HG03378 (cell line): ENCODE data around the gene E2F4.

Experiments used
- ATAC-seq: cut with Tn5 transposase; IDR thresholded peaks from one replicate; pipeline ENCODE4 v1.9.1; 2021; ENCODE audit warnings: mild to moderate bottlenecking, moderate library complexity; ENCODE audit not compliant: unreplicated experiment

The E2F4 gene

DNA sequence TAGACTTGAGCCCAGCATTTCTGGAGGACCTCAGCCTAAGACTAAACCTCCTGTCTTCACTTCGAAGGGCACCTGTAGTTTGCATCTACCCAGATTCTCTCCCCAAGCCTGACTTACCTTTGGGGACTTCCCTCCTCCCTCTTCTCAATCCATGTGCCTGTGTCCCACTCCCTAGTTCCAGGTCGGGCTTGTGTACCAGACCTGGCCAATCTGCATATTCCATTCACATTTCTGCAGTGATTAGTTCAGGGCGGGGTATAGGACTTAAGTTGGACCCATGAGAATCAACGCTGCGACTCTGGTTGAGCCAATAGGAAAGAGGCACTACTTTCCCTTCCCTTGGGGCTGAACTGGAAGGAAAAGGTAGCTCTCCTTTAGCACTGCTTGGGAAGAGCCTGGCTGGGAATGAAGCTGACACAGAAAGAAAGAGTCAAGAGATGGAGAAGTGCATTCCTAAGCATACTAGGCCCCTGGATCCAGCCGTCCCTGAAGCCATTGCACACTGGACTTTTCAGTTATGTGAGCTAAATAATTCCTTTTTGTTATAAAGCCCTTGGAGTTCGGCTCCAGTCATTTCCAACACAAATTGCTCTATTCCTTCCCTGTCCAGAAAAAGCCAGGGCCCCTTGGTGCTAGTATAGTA is 34.7 kb upstream of the E2F4 start:
- no peak for ATAC-seq

DNA sequence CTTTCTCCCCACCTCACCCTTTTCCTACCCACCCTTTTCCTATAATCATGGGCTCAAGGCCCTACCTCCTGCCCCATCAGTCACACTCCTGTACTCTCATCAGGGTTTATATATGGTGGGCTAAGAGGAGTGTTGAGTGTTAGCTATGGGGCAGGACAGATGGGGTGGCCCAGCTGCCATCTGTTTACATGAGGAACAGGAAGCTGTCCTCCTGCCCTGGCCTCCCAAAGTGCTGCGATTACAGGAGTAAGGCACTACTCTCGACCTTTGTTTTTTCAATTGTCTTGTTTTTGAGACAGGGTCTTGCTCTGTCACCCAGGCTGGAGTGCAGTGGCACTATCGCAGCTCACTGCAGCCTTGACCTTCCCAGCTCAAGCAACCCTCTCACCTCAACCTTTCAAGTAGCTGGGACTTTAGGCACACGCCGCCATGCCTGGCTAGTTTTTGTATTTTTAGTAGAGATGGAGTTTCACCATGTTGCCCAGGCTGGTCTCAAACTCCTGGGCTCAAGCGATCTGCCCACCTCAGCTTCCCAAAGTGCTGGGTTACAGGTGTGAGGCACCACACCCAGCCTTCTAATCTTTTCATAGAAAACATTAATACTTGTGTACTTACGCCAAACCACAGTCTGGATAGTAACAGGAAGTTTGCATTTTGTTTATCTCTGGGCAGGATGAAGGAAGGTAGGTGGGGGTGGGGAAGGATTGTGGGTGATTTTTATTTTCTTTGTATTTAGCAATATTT is 33.9 kb upstream of the E2F4 start:
- ATAC-seq = no peak

DNA sequence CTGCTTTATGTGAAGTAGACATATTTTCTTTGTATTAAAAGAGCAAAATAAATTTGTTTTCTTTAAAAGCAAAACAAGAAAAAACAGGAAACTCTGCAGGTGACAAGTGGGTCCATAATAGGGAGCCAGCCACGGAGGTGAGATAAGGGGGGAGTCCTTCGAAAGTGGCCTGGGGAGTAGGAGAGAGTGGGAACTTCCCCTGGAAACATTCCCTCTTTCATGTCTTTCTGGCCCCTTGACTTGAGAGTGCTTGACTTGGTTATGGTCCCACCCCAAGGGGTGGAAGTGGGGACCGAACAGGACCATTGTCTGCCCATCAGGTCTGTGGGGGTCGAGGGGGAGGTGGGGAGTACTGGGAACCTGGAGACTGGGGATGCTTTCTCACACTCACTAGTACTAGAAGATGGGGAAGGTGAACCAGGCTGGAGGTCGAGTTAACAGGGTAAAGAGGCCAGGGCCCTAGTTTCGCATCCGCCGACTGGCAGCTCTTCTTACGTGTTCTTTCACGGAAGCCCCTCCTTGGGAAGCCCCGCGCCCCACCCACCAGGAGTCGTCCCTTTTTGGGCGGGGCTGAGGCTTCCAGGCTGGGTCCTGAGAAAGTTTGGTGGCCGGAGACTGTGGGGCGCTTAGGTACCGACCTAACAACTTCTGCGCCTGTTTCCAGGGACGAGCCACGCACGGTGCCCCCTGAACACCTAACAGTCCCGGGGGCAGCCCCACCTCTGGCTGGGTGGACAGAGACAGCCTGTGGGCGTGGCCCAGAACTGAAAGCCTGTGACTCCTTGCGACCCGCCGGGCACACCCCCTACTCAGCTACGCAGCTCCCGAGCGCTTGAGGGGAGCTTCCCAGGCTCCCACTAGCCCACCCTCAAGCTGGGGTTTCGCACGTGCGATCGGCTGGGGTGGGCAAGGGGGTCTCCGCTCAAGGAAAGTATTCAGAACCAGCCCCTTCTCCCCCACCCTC is 33.0 kb upstream of the E2F4 start:
- peak; percentile 37 for ATAC-seq

DNA sequence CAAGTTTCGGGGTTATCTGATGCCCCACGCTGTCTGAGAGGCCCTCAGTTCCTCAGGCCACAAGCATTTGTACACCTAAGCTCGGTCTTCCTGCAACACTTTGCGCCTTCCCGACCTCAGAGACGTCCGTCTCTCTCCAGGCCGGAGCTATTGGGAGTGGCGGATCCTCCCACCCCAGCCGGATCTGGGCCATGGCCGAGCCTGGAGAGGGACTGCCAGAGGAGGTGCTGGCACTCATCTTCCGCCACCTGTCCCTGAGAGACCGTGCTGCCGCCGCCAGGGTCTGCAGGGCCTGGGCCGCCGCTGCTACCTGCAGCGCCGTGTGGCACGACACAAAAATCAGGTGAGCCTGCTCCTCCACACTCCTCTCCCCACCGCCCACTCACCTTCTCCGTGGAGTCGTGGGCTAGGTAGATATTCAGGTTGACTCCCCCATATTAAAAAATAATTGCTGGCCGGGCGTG is 30.3 kb upstream of the E2F4 start:
- ATAC-seq = no peak

DNA sequence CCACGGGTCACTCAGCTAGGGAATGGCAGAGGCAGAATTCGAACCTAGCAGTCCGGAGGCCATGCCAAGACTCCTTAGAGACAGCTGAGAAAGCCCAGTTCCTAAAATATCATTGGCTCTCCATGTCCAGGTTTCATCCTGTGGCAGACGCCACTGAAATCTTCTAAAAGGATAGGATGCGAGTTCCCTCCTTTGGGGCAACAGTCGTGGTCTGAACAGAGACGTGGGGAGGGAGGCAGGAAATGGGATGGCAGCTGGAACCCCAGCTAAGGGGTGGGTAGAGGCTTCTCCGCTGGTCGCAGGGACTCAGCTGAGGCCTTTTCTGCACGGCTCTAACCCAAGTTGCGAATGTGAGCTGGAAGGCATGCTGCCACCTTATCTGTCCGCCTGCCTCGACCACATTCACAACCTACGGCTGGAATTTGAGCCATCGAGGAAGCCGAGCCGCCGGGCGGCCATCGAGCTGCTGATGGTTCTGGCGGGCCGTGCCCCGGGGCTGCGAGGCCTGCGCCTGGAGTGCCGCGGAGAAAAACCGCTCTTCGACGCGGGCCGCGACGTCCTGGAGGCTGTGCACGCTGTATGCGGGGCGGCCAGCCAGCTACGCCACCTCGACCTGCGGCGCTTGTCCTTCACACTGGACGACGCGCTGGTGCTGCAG is 29.3 kb upstream of the E2F4 start:
- no peak for ATAC-seq

DNA sequence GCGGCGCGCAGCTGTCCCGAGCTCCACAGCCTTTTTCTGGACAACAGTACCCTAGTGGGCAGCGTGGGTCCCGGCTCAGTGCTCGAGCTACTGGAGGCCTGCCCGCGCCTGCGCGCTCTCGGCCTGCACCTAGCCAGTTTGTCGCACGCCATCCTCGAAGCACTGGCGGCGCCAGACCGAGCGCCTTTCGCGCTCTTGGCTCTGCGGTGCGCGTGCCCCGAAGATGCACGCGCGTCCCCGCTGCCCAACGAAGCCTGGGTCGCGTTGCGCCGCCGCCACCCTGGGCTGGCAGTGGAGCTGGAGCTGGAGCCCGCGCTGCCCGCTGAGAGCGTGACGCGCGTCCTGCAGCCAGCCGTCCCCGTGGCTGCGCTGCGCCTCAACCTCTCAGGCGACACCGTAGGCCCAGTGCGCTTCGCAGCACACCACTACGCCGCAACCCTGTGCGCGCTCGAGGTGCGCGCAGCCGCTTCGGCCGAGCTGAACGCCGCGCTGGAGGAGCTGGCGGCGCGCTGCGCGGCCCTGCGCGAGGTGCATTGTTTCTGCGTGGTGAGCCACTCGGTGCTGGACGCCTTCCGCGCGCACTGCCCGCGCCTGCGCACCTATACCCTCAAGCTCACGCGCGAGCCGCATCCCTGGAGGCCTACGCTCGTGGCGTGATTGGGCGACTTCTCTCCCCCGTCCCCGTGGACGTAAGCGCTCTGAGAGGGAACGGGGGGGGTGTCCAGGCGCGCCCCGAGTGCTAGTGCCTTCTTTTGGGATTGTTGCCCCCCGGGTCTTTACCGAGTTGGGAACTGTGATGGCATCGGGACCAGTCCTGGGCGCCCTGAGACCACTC is 28.6 kb upstream of the E2F4 start:
- ATAC-seq = no peak

DNA sequence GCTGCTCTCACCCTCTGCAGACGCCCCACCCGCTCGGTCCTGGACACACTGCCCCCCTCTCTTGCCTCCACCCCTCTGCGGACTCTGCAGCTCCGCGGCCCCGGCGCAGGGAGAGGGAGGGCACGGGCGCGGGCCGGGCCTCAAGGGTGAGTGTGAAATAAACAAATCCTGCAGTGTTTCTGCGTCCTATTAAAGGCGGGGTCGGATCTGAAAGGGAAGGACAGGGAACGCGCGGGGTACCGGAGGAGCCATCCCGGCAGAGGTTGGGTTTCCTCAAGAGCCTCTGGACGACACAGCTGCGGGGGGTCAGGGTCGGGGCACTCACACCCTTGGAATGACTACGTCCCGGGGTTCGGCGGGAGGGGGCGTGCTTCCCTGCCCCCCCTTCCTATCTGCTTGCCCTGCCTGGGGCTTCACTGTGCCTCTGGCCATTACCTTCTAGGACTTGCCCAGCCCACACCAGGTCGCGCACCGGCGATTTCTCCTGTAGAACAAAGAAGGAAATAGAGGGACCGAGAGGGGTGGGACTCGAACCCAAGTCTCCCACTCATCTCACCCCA is 27.9 kb upstream of the E2F4 start:
- no peak for ATAC-seq

DNA sequence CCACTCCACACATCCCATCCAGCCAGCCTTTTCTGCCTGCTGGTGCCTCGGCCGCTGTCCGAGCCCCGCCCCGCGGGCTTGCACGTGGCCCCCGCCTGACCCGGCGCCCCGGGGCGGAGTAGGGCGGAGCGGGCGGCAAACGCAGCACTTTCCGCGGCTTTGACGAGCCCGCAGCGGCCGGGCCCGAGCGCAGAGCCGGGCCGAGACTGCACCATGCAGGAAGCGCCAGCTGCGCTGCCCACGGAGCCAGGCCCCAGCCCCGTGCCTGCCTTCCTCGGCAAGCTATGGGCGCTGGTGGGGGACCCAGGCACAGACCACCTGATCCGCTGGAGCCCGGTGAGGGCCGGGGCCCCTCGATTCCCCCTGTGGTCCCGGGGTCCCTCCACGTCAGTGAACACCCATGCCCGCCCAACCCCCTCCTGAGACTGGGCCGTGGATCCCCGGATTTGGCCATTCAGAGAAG is 27.3 kb upstream of the E2F4 start, which contains the start of gene HSF4:
TSS of gene HSF4 (plus strand) at position 147 of the 463 bp plus-strand sequence. CDS start at position 214, 67 bp downstream.
- no peak for ATAC-seq

DNA sequence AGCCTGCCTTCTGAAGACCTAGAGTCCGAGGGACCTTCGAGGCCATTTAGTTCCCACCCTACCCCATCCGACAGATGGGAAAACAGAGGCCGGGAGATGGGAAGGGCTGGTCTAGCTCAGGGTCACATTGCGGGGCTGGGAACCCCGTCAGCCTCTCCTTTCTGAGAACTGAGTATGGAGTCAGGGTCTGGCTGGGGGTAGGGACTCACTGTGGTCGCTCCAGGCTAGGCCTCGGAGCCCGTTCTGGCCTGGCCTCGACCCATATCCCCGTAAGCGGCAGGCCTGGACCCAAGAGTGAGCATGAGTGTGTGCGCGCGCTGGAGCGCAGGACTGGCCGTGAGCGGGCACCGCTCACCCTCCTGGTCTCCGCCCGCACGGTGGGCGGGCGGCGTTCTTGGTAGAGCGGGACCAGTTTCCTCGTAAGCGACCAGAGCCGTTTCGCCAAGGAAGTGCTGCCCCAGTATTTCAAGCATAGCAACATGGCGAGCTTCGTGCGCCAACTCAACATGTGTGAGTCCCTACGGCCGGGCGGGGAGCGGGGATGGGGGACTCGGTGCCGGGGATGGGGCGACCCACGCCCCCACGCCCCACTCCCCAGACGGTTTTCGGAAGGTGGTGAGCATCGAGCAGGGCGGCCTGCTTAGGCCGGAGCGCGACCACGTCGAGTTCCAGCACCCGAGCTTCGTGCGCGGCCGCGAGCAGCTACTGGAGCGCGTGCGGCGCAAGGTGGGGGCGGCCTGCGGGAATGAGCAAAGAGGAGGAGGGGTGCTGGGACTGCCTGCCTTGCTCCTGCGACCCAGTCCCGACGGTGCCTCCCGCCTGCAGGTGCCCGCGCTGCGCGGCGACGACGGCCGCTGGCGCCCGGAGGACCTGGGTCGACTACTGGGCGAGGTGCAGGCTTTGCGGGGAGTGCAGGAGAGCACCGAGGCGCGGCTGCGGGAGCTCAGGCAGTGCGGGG is 26.6 kb upstream of the E2F4 start:
- ATAC-seq = no peak

DNA sequence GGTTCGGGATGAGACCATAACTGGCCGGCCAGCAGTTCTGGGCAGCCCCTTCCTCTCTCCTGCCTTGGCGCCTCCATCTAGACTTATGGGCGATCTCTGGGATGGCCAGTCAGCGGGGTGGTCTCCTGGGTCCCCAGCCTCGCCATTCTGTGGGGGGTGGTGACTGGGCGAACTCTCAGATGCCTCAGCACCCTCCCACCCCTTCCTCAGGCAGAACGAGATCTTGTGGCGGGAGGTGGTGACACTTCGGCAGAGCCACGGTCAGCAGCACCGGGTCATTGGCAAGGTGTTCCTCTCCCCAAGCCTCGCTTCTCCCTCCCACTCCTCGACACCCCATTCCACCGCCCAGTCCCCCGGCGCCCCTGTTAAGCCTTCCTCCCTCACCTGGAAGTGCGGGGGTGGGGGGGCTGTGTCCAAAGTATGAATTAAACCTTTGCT is 25.8 kb upstream of the E2F4 start:
- no peak for ATAC-seq

DNA sequence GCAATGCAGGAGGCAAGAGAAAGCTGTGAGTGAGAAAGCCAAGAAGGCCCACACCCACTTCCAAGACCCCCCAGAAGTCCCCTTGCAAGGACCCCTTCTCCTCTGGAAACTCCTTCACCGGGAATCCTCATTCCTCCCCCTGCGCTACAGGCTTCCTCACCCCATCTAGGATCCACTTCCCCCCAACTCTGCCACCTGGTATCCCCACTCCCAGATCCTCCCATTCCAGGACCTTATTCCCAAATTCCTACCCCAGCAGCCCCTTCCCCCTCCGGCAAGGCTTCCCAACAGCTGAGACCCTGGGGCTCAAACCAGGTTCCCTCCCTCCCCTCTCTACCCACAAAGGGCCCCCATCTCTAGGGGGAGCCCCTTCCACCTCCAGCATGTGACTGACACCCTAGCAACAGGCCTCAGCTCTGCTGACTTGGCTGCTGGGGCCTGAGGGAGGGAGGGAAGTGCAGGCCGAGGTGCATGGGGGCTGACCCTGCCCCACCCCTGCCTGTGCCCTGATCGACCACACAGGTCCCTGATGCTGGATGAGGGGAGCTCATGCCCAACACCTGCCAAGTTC is 25.3 kb upstream of the E2F4 start:
- no peak for ATAC-seq

DNA sequence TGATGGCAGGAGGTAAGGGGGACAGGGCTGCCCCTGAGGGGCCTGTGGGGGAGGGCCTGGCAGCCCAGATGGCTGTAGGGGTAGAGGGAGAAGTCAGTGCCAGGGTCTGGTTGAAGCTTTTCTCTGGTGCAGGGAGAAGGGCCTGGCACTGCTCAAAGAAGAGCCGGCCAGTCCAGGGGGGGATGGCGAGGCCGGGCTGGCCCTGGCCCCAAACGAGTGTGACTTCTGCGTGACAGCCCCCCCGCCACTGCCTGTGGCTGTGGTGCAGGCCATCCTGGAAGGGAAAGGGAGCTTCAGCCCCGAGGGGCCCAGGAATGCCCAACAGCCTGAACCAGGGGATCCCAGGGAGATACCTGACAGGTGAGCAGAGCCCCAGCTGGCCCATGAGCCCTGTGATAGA is 24.4 kb upstream of the E2F4 start:
- no peak for ATAC-seq

DNA sequence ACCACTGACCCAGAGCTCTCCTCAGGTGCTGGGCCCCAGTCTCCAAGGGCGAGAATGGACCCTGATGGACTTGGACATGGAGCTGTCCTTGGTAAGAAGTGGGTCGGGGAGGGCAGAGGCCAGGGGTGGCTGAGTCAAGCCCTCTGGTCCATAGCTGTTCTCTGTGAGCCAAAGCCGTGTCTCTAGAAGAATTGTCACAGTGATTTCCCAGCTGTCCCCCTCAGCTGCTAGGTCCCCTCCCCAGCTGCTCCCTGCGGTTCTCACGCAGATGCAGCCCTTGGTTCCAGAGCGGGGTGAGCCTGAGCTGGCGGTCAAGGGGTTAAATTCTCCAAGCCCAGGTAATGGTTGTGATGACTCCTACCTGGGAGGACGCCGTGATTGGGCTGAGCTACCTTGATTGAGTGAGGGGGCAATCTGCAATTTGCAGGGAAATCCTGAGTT is 22.9 kb upstream of the E2F4 start:
- no peak for ATAC-seq

DNA sequence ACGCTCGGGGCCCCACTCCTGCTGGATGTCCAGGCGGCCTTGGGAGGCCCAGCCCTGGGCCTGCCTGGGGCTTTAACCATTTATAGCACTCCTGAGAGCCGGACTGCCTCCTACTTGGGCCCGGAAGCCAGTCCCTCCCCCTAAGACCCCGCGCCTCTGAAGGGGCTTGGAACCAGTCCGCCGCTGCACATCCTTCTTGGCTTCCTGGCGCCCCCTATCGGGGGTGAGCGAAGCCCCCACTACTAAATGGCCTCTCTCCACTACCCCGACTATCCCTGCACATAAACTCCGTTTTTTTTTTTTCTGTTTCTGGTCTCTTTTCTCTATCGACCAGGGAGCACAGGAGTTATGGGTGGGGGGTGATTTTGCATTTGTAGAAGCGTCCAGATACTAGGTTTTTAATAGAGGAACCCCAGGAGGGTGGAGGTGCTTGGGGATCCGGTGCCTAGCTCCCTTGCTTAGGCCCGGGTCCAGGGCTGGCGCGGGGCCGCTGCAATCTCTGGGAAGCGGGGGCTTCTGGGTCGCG is 22.2 kb upstream of the E2F4 start:
- no peak for ATAC-seq

DNA sequence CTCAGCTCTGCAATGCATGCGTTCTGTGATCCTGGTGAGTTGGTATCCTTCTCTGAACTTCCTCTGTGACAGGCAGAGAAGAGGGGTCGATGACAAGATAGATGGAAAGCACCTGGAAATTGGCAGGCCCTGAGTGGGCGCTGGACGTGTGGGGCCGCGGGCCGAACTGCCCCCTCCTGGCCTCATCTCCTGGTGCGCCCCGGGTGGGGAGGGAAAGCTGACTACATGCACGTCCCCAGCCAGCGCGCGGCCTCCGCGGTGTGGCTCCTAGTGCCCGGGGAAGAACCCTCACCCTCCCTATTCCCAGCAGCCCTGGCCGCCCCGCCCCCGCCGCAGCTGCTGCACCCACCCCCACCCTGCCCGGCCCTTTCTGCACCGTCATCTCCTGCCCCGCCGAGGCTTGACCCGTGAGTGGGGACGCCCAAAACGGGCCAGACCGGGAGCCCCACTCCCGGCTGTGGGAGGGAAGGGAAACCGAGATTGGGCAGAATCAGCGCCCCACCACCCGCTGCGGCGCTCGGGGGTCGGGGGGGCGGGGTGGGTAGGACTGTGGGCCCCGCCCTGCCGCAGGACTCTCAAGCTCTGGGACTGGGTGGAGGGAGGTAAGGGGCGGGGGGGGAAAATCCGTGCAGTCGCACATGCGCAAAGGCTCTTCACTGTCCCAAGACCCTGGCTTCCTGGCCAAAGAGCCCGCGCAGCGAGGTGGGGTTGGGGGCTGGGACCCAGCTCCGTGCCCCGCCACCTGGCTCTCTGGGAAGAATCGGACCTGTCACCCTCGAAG is 21.6 kb upstream of the E2F4 start, which contains the start of gene NOL3:
TSS of gene NOL3 (plus strand) at position 371 of the 781 bp plus-strand sequence.
- peak; percentile 32 for ATAC-seq

DNA sequence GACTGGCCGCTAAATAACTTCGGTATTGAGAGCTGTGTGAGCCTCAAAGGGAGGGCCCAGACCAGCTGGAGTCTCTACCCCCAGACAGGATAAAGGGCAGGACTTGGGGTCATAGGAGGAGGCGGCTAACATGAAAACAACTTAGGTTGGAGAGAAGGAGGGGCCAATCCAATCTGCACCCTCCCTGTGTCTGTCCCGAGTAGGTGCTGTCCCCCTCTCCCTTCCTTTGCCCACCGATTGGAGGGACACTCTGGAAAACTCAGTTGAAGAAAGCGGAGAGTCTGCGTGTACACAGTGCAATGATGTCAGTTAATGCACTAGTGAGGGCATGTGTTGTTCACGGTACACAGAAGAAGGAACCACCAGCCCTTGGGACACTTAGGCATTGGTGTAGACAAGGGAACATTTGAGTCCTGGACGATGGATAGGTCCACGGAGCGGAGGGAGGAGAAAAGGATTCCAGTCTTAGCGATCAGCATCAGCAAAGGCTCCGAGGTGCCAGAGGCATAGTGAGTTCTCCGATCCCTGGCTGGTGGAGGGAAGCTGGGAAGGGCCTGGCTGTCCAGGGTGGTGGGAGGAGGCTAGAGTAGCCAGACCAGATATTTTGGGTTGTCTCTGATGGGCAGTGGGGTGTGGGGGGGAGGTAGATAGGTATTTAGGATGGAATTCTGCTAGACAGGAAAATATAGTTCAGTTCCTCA is 20.9 kb upstream of the E2F4 start:
- ATAC-seq = no peak
